NCI-H1694 treated with DMSO at 0.1 percent for 48 hours (cell line): ENCODE results near the gene TCERG1L.
"Not testable (repeated sequence)": the region's sequence is repeated elsewhere in the genome, so short reads cannot be mapped to it uniquely, and the experiment has no call there.

Experiments
- DNase-seq: peaks from one replicate; lab custom pipeline; 2025; lab: John Stamatoyannopoulos, UW

TCERG1L gene

DNA sequence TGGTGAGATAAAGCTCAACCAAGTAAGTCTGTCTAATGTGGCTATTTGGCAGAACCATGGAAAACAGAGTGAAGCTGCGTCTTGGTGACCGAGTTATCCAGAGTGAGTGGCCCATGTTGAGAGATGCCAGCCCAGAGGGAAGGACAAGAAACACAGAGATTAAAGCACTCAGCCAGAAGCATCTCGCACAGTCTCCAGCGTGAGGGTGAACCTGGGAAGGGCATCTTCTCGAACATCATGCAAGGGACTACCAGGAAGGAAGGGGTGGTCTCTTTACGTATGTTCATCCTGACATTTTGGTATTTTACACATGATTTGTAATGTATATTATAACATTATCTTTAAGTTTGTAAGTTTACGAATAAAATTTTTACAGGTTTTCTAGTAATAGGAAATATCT is 146.4 kb downstream of the TCERG1L start:
- no peak for DNase-seq

DNA sequence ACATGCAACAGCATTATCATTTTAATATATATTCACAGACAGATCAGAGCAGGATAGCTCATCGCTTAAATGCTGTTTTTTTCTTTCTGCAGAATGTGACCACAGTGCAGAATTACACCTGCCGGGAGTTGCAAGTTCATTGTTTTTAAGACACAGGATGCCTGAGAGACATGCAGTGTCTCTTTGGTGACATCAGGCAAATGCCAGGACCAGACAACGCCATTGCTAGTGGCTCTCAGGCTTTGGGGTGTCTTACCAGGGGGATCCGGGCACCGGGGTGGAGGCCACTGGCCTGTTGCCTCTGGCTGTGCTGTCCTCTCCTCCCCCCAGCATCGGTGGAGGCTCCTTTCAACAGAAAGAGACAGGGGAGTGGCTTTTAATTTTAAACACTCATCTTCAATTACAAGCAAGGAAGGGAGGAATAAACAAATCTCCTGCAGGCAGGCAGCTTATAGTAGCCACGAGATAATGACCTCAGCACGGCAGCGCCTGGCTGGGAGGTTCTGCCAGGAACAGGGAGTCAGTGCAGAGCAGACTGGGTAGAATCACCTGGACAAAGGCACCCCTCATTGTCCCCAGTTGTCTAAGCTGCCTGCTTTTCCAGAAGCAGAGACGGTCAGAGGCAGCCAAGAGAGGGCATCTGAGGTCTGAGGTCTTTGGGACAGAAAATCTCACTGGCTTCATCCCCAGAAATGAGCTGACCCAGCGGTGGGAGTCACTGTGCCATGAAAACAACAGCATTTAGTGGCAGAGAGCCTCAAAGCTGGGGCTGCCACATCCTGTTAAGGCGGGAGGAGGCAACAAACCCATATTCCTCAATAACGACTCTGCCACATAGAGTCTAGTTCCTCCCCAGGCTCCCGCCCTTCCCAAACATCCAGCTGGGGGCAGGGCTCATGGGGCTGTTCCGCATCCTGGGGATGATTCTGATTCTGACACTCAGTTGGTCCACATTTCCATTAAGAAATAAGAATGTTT is 148.4 kb downstream of the TCERG1L start:
- no peak for DNase-seq

DNA sequence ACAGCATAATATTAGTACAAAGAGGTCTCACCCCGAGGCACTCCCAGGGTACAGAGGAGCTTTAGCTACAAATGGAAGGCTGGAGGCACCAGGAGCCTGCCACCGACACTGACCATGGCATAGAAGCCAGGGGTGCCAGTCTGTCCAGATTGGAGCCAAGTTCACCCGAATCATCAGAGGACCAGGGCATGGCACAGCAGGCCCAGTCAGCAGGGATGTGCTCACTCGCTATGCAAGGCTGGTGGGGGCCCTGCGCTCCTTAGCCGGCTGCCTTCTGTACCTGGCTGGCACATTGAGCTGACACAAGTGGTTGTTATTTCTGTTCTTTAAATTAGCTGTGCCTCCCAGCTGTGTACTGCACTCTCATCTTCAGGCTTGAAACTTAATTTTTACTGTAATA is 149.3 kb downstream of the TCERG1L start:
- DNase-seq = no peak

DNA sequence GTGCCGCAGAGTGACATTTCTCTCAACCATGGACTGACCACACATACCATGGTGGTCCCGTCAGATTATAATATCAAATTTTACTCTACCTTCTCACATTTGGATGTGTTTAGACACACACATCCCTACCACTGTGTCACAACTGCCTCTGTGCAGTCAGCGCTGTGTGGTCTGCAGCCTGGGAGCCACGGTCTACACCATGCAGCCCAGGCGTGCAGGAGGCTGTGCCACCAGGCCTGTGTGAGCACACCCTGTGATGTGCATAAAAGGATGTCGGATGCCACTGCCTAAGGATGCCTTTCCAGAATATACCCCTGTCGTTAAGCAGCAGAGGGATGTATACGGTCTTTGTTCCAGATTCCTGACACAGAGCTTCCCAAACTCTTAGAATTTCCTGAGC is 150.4 kb downstream of the TCERG1L start:
- no peak for DNase-seq

- no peak for DNase-seq
Observed at GRCh38 chr10:131160219-131160875, 151.2 kb downstream of the TCERG1L start.

- no peak for DNase-seq
Observed at GRCh38 chr10:131159771-131160170, 151.8 kb downstream of the TCERG1L start.

DNA sequence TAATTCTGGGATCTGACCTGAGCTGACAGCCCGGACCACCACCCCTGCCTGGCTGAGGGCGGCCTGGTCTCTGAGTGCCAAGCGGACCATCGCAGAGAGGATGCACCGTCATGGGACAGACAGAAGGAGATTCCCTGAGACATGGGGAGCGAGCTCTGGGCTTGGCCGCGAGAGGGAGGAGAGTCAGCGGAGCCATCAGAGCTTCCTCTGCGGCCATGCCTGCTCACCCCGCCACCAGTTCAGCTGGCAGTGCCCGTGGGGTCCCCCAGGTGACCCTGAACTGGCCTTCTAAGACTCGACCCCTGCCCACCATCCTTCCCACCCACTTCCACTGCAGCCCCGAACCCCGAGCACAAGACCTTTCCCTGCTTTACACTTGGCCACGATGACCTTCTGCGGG is 152.8 kb downstream of the TCERG1L start:
- DNase-seq = no peak

GRCh38 chr10:131157899-131158298 is 153.6 kb downstream of the TCERG1L start:
- DNase-seq = no peak

GRCh38 chr10:131155876-131156230 is 155.7 kb downstream of the TCERG1L start:
- DNase-seq = no peak

GRCh38 chr10:131155218-131155875 is 156.2 kb downstream of the TCERG1L start:
- no peak for DNase-seq

DNA sequence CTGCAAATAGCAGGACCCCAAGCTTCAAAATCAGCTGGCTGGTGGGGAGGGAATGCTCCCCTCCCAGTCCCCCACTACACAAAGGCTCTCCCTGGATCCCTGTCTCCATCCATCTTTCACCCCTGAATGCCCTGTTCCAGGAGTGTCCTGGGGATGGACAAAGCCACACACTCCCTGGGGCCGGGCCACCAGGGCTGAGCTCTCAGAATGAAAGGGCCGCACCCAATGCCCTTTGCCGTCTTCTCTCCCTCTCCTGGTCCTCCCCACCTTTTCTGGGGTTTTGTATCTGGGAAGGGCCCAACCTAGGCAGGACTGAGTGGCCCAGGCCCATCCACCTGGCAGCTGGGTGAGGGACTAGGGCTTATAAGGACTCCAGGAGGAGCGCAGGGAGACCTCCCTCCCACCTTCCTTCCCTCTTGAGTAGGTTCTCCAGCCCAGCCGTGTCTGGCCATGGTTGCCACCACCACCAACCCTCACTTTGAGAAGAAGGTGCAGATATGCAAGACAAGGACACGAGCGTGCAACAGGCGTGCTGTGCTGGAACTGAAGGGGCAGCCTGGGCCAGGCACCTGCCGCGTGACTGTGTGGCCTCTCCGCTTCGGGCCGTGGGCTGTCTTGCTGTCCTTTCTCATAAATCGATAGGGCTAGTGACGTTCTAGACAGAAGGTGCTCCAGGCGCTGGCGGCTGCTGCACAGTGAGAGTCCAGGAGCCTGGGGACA is 157.1 kb downstream of the TCERG1L start:
- no peak for DNase-seq

DNA sequence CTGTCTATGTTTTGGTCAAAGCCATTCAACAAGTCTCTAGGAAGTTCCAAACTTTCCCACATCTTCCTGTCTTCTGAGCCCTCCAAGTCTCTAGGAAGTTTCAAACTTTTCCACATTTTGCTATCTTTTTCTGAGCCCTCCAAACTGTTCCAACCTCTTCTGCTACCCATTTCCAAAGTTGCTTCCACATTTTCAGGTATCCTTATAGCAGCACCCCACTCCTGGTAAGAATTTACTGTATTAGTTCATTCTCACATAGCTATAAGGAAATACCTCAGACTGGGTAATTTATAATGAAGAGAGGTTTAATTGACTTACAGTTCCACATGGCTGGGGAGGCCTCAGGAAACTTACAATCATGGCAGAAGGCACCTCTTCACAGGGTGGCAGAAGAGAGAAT is 159.1 kb downstream of the TCERG1L start:
- DNase-seq = not testable (repeated sequence)

DNA sequence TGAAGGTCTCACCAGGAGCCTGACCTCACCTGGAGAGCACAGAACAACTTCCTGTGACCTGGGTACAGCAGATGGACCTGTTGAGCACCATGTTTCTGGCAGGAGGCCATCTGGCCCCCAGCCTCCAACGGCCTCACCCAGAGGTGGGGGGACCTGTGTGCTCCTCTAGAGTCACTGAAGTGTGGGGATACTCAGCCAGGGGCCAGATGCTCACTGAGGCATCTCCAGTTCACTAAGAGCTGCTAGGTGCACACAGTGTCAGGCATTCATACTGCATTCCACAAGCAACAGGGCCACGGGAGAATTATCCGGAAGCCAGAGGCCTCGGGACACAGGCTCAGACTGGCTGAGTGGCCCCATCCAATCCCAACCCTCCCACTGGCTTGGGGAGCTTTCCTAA is 161.4 kb downstream of the TCERG1L start:
- DNase-seq = no peak

GRCh38 chr10:131149586-131149985 is 161.9 kb downstream of the TCERG1L start:
- no peak for DNase-seq

DNA sequence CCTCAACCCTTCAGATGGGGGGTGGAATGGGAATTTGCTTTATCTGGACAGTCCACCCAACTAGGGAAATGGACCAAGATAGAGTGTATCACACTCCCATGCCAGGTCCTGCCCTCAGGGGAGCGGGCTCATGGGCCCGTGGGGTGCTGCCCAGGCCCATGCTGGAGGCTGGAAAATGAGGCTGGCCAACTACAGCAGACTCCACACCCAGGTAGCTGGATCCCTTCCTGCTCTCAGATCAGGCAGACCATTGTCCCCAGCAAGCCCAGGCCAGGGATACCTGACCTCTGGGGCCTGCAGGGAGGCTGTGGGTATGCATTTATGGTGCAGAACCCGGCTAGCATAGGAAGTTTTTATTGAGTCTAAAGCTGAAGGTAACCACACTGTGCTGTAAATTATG is 162.4 kb downstream of the TCERG1L start:
- no peak for DNase-seq

- DNase-seq = no peak
Observed at GRCh38 chr10:131148270-131148669, 163.3 kb downstream of the TCERG1L start.

DNA sequence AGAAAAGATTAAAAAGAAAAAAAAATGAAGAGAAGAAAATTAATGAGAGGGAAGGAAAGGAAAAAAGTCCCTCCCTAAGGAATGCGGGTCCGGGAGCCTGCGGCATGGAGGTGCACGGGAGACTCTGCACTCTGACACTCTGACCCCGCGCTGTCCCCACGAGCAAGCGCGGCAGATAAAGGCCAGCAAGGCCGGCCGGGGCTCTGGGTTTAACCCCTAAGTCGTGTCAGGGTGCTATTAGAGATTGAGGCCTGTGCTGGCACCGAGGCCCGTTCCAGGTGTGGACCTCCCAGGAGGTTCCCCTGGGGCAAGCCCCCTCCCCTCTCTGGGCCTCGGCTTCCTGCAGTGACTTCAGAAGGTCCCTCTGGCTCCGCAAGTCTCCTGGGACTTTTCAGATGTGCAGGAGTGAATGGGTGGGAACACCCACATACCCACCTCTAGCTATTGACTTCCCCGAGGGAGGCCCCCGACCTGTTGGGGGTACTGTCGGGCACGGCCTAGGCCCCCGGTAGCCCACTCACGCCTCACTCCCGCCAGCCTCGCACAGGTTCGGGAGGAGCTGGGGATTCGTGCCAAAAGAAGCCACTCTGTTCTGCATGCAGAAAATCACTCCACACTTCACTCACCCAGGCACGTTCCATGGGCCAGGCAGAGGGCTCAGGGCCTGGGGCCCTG is 164.1 kb downstream of the TCERG1L start:
- DNase-seq = no peak

- DNase-seq = no peak
Observed at GRCh38 chr10:131146790-131147189, 164.7 kb downstream of the TCERG1L start.

- no peak for DNase-seq
Observed at GRCh38 chr10:131145756-131146155, 165.8 kb downstream of the TCERG1L start.

- no peak for DNase-seq
Observed at GRCh38 chr10:131144711-131145375, 166.7 kb downstream of the TCERG1L start.

DNA sequence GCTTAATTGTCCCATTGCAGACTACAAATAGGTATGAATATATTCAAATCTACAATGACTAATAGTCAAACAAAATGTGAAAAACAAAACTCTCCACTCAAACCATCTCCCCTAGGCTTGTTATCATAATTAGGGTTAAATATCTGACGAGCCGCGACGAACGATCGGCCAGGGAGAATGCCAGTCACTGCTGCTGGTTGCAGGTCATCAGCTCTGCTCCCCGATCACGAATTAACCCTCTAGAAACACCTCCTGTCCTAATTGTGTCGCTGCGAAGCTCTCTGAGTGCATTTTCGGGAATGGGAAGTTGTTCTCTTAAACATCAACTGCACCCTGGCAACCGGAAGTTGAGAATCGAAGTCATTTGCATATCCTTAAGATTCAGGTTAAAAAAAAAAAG is 167.3 kb downstream of the TCERG1L start:
- no peak for DNase-seq
